Measurements from ENCODE around the gene NEGR1. TPM values are rescaled to one million over a fixed set of nuclear protein-coding genes. Genes with fewer than 3 reads are reported as not detected.

The NEGR1 gene
- total and polyA plus RNA-seq, 9 of the 15 experiments (the other 6 are each of a cell fraction or from before 2014, with no cell fraction given): not detected

GRCh38 chr1:72322910-72323309 is 40.6 kb upstream of the NEGR1 start:
- ChIA-PET CTCF (ENCODE audit: low intra/inter-chr PET ratio) (no interaction called here), POLR2A (no interaction called here)
- H4K20me1 ChIP-seq (replicated peaks; ENCODE audit: control insufficient read depth, insufficient read depth, low read length): no peaks in the 10 kb centered on the region
- no peak overlapping the region for H3K4me2 ChIP-seq (ENCODE audit: insufficient read depth, low read length)
- H3K9me3 ChIP-seq (replicated peaks; ENCODE audit: control insufficient read depth, insufficient read depth, low read depth, low read length): no peaks in the 10 kb centered on the region
- no peak overlapping the region for H2AFZ ChIP-seq (ENCODE audit: low read depth, low read length)
- H3K36me3 ChIP-seq (ENCODE audit: control insufficient read depth, insufficient read depth, low read length): no peaks in the 10 kb centered on the region
- DNase-seq (ENCODE audit: extremely low read depth in 1 of 4, low spot score in 3 of 4) (no peak), FAIRE-seq (no peak), ATAC-seq (no peak)
- no peaks in the 10 kb centered on the region for H3K79me2 ChIP-seq (ENCODE audit: control insufficient read depth, insufficient read depth, low read length)
- no peaks in the 10 kb centered on the region for H3K4me1 ChIP-seq (replicated peaks in 1 of 2; ENCODE audit: control insufficient read depth in 2 of 2, insufficient read depth in 2 of 2, low read length in 2 of 2)
- intact Hi-C loops (cut with micrococcal nuclease): no loop called here
- no peak overlapping the region for H3K27ac ChIP-seq (ENCODE audit: extremely low read depth, low read depth, low read length)
- in situ Hi-C loops (cut with MboI): no loop called here
- H3K27me3 ChIP-seq (ENCODE audit: control insufficient read depth in 2 of 2, insufficient read depth in 2 of 2, low read length in 2 of 2): no peaks in the 10 kb centered on the region
- TF ChIP-seq ZNF655 (CRISPR knock-in tag; IDR thresholded peaks at IDR 0.05) (no peak), ZNF511 (CRISPR knock-in tag; IDR thresholded peaks at IDR 0.05) (no peak), HMGN3 (IDR thresholded peaks at IDR 0.05; ENCODE audit: borderline replicate concordance, extremely low read depth, insufficient read length, low read depth, low read length) (no peak), L3MBTL2 (IDR thresholded peaks at IDR 0.05) (no peak), NR0B1 (IDR thresholded peaks at IDR 0.05; ENCODE audit: partially characterized antibody) (no peak), SIRT6 (IDR thresholded peaks at IDR 0.05; ENCODE audit: low read depth, low read length) (no peak), SNRNP70 (optimal IDR thresholded peaks at IDR 0.05; ENCODE audit: low read depth, low read length) (no peak), BHLHE40 (IDR thresholded peaks at IDR 0.05; ENCODE audit: low read length) (no peak)
- TF ChIP-seq, protein P1, sequence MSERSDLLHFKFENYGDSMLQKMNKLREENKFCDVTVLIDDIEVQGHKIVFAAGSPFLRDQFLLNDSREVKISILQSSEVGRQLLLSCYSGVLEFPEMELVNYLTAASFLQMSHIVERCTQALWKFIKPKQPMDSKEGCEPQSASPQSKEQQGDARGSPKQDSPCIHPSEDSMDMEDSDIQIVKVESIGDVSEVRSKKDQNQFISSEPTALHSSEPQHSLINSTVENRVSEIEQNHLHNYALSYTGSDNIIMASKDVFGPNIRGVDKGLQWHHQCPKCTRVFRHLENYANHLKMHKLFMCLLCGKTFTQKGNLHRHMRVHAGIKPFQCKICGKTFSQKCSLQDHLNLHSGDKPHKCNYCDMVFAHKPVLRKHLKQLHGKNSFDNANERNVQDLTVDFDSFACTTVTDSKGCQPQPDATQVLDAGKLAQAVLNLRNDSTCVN (CRISPR knock-in tag; IDR thresholded peaks at IDR 0.05): no peak
- WGBS (ENCODE audit: insufficient coverage, low coverage, missing lambda C conversion rate): 17% methylated on average over 1 of the region's 3 CpGs
- H3K4me3 ChIP-seq: no peak overlapping the region
- H3K9ac ChIP-seq (ENCODE audit: insufficient read depth in 1 of 2, low read depth in 2 of 2, low read length in 2 of 2): no peak overlapping the region
- no peaks in the 10 kb centered on the region for H3K9me1 ChIP-seq (ENCODE audit: control insufficient read depth, insufficient read depth, low read length)
- no TSS peak for BruUV-seq (replicated peaks)
